Colonic mucosa (tissue), 4 donors: Measurements from ENCODE around the gene SLC2A4RG. TPM values are rescaled to one million over a fixed set of nuclear protein-coding genes. Genes with fewer than 3 reads are reported as not detected.

ENCODE experiments used
- DNase-seq: peaks from one replicate; pipeline ENCODE4 v3.0.0-alpha.2; 2020
- H3K27ac ChIP-seq: fragments of 200-600 bp; one replicate; pipeline ENCODE4 v1.8.0; 2021
- H3K27me3 ChIP-seq: fragments of 200-600 bp; one replicate; pipeline ENCODE4 v1.8.0; 2021
- H3K36me3 ChIP-seq: fragments of 200-600 bp; one replicate; pipeline ENCODE4 v1.8.0; 2021
- H3K4me1 ChIP-seq: fragments of 200-600 bp; one replicate; pipeline ENCODE4 v1.8.0; 2021; ENCODE audit warnings: mild to moderate bottlenecking
- H3K4me3 ChIP-seq: fragments of 200-600 bp; one replicate; pipeline ENCODE4 v1.8.0; 2021
- H3K9ac ChIP-seq, 2 donors: one replicate each; pipeline ENCODE4 v1.7.0; 2013; ENCODE audit warnings: control low read depth in 2 of 2, low read depth in 2 of 2, low read length in 2 of 2
- H3K9me3 ChIP-seq: fragments of 200-600 bp; one replicate; pipeline ENCODE4 v1.8.0; 2021
- intact Hi-C: fragments of 100-400 bp; cut with DNase I; formaldehyde crosslinking; loops from one replicate; pipeline ENCODE4 v1.14.1; 2022
- total RNA-seq, 2 donors: library from RNA; stranded (reverse); fragmentation: NEBNext Ultra II Directional in 1 of 2; extraction: Animal tissue kit (Norgen Biotek cat#: 25700) in 1 of 2; gene quantifications; one replicate each; pipeline ENCODE4 v1.2.1, GENCODE V29; 2021
- TF ChIP-seq, protein P1 (sequence below): fragments of 200-600 bp; IDR thresholded peaks from one replicate; pipeline ENCODE4 v1.8.0; 2022; ENCODE audit warnings: antibody characterized with exemption, mild to moderate bottlenecking
- donor health status: healthy.
- donor health status: DM: no; HTN: no; CAD: no.
- donor health status: DM: no; HTN: no; CAD: no.

The SLC2A4RG gene
- total RNA-seq, 2 donors from 2014 or later = 44.3 to 75.3 TPM

- Histone ChIP-seq H3K27me3 (no peaks in the 10 kb centered on the region), H3K4me3 (no peak overlapping the region), H3K9me3 (no peaks in the 10 kb centered on the region), H3K9ac (no peak overlapping the region), H3K36me3 (no peaks in the 10 kb centered on the region), H3K4me1 (no peaks in the 10 kb centered on the region), H3K27ac (no peak overlapping the region)
- DNase-seq = no peak
- intact Hi-C loops = no loop called here
- TF ChIP-seq, protein P1, sequence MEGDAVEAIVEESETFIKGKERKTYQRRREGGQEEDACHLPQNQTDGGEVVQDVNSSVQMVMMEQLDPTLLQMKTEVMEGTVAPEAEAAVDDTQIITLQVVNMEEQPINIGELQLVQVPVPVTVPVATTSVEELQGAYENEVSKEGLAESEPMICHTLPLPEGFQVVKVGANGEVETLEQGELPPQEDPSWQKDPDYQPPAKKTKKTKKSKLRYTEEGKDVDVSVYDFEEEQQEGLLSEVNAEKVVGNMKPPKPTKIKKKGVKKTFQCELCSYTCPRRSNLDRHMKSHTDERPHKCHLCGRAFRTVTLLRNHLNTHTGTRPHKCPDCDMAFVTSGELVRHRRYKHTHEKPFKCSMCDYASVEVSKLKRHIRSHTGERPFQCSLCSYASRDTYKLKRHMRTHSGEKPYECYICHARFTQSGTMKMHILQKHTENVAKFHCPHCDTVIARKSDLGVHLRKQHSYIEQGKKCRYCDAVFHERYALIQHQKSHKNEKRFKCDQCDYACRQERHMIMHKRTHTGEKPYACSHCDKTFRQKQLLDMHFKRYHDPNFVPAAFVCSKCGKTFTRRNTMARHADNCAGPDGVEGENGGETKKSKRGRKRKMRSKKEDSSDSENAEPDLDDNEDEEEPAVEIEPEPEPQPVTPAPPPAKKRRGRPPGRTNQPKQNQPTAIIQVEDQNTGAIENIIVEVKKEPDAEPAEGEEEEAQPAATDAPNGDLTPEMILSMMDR = no peak
Observed at GRCh38 chr20:63748934-63749270, 9.3 kb downstream of the SLC2A4RG start.

GRCh38 chr20:63749597-63750508 is 10.3 kb downstream of the SLC2A4RG start:
- Histone ChIP-seq H3K9me3 (no peaks in the 10 kb centered on the region), H3K9ac (no peak overlapping the region), H3K27me3 (no peaks in the 10 kb centered on the region), H3K36me3 (no peaks in the 10 kb centered on the region), H3K4me3 (no peak overlapping the region), H3K27ac (no peak overlapping the region), H3K4me1 (no peaks in the 10 kb centered on the region)
- no peak for DNase-seq
- TF ChIP-seq, protein P1 = no peak
- intact Hi-C loops = no loop called here

- Histone ChIP-seq H3K9me3 (no peaks in the 10 kb centered on the region), H3K36me3 (no peaks in the 10 kb centered on the region), H3K4me1 (no peaks in the 10 kb centered on the region), H3K9ac (no peak overlapping the region), H3K27me3 (no peaks in the 10 kb centered on the region), H3K4me3 (no peak overlapping the region), H3K27ac (no peak overlapping the region)
- TF ChIP-seq, protein P1 = no peak
- intact Hi-C loops = no loop called here
- DNase-seq = no peak
Observed at GRCh38 chr20:63750807-63751470, 11.4 kb downstream of the SLC2A4RG start.

GRCh38 chr20:63751471-63752271 is 12.1 kb downstream of the SLC2A4RG start:
- Histone ChIP-seq H3K4me1 (no peaks in the 10 kb centered on the region), H3K9me3 (no peaks in the 10 kb centered on the region), H3K9ac (no peak overlapping the region), H3K36me3 (no peaks in the 10 kb centered on the region), H3K4me3 (no peak overlapping the region), H3K27ac (no peak overlapping the region), H3K27me3 (no peaks in the 10 kb centered on the region)
- intact Hi-C loops = no loop called here
- DNase-seq = no peak
- TF ChIP-seq, protein P1 = no peak

- no peaks in the 10 kb centered on the region for H3K9me3 ChIP-seq
- H3K36me3 ChIP-seq = no peaks in the 10 kb centered on the region
- intact Hi-C loops = no loop called here
- no peak for DNase-seq
- no peak overlapping the region for H3K9ac ChIP-seq
- no peak overlapping the region for H3K27ac ChIP-seq
- H3K4me3 ChIP-seq = no peak overlapping the region
- H3K27me3 ChIP-seq = no peaks in the 10 kb centered on the region
- H3K4me1 ChIP-seq = no peaks in the 10 kb centered on the region
- TF ChIP-seq, protein P1 = no peak
Observed at GRCh38 chr20:63752411-63753101, 13.0 kb downstream of the SLC2A4RG start.
